Stimulated activated CD4-positive, alpha-beta T cell treated with anti-CD3 and anti-CD28 coated beads, TNF-alpha, amount 100 ng/mL, for 1 hour (primary cell): ENCODE results near the gene NFATC2.
A peak's percentile ranks its signal among the peaks of the same experiment; 100 is the strongest.

Source experiments
- DNase-seq, 3 donors: peaks; one replicate each; pipeline ENCODE4 v3.0.0-alpha.2; 2020; ENCODE audit warnings: low read depth in 3 of 3, low spot score in 1 of 3

NFATC2 gene

DNA sequence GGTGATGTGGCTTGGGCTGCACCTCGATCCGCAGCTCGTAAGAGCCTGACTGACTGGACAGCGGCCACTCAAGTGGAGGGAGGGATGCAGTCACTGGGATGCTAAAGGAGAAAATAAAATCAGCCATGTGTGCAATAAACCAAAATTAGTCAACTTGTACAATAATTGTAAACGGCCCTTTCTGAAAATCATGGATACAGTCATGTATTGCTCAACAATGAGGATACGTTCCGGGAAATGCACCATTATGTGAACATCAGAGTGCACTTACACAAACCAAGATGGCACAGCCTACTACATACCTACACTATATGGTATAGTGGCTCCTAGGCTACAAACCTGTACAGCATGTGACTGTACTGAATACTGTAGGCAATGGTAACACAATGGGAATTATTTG, 25.7 kb downstream of the NFATC2 start:
- no peak for DNase-seq

DNA sequence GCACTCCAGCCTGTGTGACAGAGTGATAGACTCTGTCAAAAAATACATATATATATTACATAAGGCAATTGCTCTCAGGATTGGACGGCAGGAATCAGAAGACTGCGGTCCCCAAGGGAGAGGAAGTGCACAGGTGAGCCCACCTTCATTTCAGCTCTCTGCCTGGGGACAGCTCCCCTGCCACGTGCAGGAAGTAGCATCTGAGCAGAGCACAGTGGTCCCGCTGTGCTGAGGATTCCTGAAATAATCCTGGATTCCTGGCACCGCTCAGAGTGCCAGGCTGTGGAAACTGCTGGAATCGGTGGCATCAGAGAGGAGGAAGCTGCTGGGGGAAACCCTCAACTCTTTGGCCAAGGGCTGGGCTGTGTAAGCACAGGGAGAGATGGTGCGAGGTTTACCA, 27.7 kb downstream of the NFATC2 start:
- DNase-seq = no peak

DNA sequence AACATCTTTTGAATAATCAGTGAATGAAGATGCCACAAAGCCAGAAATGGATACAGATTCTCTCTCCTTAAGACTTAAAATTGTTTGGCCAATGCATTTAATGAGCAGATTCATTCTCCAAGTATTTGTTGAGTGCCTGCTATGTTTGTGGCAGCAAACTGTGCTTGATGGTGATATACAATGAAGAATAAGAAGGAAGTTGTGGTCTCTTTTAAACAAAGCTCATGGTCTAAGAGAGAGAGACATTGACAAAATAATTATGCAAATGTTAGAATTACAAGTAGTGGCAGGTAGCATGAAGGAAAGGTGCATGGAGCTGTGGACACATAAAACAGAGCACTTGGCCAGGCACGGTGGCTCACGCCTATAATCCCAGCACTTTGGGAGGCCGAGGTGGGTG, 28.3 kb downstream of the NFATC2 start:
- no peak for DNase-seq

DNA sequence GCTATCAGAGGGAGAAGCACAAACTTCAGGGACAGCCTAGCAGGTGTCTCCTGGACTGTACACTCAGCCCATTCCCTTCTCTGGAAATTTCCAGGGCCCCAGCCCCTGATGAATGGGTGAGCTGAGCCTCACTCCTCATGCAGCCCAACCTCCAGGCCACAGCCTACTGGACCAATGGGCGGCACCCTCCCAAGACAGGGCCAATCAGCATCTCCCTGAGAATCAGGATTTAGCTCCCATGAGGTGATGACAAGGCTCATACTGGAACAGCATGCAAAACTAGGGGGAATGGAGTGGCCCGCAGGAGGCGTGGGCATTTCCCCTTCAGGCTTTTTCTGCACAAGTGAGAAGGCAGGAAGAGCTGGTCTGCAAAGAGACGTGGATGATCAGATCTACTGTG, 29.0 kb downstream of the NFATC2 start:
- DNase-seq = no peak

DNA sequence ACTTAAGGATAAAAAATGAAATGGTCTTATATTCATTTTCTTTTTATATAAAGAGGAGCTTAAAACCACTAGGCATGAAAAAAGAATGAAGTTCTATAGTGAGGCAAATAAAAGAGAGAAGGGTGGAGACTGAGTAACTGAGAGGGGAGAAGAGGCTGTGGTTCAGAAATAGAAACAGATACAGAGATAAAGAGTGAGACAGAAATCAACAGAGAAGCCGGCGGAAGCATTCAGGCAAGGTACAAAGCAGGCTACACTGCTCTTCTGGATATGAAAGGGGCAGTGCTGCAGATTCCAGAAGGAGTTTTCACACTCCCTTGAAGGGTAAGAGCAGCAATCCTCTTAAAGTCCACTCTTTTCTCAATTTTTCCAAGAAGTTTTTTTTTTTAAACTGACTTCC, 29.9 kb downstream of the NFATC2 start:
- no peak for DNase-seq

DNA sequence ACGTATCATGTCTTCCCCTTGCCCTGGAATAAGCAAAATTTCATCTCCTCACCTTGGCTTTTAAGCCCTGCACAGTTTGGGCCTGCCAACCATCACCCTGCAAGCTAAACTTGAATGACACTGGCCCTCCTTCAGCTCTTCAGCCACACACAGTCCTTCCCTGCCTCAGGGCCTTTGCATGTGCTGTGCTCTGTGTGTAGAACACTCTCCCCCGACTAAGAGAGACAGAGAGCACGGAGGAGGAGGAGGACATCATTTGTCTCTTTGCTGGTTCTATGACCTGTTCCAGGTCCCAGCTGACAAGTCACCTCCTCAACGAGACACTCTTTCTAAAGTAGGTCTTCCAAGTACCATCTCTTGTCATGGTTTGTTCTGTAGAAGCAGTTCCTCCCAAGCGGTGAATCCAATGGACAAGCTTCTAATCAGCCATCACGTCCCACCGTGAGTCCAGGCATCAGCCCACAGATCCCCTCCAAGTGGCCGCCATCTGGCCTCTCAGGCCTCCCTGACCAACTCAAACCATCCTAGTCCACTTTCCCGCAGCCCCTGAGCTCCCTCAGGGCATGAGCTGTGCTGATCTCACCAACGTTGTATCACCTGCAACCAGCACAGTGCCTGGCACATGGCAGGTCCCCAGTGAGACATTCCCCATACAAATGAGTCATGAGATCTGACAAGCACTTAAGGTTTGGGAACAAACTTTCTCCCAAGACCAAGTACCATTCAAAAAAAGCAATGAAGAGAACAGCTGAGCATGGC, 30.5 kb downstream of the NFATC2 start:
- DNase-seq = no peak

DNA sequence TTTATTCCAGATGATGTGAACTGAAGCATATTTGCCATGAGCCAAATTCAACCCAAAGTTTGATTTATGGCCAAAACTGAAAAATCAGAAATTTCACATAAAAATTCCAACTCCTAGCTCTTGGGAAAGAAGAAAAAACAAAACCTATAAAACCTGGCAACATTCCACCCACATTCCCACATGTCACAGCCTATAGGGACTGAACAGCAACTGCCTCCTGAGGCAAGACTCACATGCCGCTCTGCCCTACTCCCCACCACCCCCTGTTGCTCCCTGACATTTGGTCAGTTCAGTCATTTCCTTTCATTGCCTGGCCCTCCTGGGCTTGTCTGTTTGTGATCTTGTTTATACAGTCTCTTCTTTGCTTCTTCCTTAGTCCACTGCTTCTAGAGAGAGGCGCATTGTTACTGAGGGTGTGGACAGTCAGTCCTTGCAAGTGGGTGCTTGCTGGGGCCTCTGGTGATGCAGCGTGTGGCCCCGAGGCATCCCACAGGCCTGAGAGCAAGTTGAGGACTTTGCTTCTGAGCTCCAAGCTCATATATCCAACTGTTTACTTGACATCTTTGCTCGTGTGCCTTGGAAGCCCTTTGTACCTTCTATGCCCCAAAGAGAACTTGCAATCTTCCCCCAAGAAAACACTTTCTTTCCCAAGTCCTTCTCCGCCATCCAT, 31.4 kb downstream of the NFATC2 start:
- no peak for DNase-seq

DNA sequence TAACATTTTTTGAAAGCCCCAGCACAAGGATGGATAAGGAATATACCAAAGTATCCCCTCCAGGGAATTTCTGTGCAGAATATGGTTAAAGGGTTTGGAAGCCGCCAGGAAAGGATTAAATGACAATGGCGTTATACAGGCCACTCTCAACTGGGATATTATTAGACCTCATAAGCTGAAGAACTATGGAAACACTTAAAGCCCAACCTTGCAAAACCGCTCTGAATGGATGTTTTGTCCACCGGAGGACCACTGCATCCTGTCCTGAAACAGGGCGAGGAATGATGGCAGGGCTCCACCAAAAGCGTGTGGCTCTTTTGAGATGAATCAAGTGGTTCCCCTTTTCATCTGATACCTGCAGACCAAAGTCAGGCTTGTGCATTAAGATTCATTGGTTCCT, 32.4 kb downstream of the NFATC2 start:
- no peak for DNase-seq

DNA sequence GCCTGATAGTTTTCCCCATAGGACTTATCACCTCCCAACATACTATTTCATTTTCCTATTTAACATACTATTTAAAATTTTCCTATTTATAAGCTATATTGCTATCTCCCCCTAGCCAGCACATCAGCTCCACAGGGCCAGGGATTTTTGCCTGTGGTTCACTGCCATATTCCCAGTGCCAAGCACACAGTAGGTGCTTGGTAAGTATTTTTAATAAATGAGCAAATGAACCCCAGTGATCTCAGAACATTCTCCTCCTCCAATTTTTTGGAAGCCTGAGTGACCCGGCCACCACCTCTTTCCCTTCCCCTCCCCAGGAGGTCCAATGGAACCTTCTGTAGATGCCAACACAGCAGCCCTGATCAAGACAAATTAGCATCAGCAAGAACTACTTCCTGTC, 33.3 kb downstream of the NFATC2 start:
- no peak for DNase-seq

DNA sequence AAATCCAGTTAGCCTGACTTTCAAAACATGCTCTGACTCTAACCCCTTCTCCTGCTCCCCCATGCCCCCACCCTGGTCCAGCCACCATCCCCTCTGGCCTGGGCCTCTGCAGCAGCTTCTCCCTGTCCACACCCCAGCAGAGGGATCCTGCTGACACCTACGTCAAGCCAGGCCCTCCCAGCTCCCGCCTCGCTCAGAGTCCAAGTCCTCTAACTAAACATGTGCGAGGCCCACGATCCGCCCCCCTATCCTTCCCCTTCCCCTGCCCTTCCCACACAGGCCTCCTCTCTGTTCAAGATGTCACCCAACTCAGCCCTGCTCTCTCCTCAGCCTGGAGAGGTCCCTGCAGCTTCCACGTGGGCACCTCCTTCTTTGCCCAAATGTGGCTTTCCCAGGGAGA, 33.7 kb downstream of the NFATC2 start:
- DNase-seq = no peak

DNA sequence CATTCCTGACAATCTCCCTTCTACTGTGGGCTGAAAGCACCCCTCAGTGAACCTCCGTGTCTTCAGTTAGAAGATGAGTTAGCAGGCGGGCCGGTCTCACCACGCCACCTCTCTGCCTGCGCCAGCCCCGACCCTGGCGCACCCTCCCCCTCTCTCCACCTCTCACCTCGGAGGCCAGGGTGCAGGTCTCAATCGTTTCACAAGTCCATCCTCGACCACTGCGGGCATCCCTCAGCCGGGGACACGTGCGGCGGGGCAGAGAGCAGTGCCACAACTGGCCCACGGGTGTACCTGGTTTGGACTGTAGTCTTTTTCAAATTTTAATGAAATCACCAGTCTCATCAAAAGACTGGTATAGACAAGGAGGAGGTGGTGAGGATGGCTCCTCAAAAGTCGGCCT, 34.4 kb downstream of the NFATC2 start:
- no peak for DNase-seq

DNA sequence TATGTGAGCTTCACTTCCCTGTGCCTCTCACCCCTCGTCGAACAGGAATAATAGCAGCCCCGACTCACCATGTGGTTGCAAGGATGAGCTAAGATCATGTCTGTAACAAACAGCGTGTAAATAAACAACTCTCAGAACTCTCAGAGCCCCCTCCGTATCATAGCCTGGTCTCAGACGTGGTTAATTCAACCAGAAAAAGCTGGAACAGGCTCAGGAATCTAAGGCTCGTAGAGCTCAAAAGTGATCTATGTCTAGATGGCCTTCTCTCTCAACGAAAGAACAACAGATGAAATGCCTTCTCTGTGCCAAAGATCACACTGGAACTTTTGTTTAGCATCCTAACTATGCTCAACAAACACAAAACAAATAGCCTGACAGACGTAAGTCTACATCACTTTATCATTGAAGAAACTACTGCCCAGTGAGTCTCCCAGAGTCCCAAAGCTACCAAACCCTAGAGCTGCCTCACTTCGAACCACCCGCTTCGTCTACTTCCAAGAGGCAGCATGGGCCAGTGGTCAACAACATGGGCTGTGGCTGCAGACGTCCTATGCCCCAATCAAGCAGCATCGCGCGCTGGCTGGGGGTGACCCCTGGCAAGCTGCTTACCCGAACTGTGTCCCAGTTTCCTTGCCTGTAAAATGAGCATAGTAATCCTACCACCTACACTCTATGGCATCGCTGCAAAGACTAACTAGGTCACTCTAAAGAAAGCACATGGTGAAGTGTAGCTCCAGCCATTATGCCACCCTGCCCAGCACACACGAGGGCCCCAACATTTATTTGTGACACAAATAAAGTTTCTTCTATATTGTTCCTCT, 35.1 kb downstream of the NFATC2 start:
- DNase-seq = no peak

DNA sequence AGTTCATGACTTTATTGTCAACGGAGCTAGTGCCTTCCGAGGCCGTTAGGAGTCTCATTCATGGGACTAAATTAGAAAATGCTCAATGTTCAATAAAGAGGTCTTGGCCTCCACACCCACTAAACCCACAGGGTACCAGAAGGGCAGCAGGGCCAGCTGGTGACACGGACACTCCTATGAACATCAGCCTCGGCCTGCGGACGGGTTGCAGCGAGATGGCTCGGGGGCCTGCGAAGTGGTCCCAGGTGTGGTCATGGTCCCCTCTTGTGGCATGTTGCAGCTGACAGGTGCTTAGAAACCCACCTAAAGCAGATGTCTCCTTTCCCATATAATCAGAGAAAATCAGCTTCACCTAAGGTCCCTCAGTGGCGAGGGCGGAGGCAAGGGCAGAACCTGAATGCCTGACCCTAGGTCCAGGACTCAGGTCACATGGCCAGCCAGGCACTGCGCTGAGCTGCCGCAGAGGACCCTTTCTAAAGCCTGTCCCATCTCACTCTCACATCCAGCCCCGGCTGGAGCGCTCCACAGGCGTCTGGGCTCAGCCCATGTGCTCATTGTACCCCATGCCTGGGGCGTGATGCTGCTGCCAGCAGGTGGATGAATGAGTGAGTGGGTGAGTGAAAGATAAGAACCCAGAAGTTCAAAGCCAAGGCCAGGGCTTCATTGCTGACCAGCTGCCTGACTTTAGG, 35.8 kb downstream of the NFATC2 start:
- DNase-seq = no peak

DNA sequence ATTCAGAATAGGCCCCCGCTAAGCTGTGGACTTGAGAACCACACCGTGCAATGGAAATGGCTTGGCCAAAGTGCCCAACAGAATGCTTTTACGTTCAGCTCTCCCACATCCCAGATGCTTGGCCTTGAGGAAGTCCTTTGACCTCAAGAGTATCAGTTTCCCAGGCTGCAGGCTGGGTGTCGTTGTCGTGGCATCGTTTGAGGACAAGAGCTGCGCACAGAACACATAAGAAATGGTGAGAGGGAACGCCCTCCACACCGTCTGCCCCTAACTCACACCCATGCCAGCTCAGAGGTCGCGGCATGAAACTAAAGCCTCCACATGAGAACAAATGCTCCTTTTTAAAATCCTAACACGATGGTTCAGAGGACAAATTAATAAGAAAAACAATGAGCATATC, 37.0 kb downstream of the NFATC2 start:
- no peak for DNase-seq

DNA sequence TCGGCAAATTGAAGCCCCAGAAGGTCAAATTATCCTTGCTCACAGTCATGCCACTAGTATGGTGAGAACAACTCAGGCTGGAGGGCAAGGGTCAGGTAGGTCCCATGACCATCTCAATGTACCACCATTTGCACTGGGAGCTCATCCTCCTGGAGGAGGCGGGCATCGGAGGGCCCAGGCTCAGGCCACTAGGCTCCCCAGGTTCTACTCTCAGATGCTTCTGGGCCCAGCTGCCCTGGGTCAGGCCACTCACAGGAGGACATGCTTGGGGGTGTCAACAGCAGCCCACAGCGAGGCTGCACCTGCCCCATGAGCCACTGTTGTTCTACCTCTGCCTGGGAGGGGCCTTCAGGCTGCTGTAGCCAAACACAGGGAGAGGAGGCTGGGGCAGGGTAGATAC, 39.1 kb downstream of the NFATC2 start:
- DNase-seq = no peak

DNA sequence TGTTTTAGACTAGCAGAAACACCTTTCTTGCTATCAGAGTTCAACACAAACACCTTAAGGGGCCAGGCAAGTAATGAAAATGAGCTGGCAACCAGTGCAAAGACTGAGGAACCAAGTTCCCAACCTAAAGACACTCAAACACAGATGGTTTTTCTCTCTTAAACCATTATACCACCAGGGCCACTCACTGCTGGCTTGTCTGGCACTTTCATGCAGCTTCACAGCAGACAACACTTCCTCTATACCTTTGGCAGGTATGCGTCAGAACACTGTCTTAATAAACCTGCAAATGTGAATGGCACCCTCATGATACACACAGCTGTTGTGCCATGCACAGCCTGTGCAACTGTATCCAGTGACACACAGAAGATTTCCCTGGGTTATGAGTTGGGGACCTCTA, 41.6 kb downstream of the NFATC2 start:
- DNase-seq = no peak

DNA sequence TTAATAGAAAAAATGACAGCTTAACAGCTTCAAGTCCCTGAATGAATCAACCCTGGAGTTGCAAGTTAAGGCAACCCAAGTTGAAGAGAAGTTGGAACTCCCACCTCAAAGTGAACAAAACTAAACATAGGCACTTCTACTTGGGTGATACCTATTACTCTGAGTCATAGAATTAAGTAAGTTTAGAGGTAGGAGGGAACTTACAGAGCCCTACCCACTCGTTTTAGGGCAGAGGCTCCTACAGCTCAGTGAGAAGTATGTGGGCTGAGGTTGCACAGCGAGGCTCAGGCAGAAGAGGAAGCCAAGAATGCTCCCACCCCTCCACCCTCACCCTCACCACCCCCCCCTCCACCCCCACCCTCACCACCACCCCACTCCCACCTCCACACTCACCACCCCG, 42.2 kb downstream of the NFATC2 start:
- DNase-seq = no peak

DNA sequence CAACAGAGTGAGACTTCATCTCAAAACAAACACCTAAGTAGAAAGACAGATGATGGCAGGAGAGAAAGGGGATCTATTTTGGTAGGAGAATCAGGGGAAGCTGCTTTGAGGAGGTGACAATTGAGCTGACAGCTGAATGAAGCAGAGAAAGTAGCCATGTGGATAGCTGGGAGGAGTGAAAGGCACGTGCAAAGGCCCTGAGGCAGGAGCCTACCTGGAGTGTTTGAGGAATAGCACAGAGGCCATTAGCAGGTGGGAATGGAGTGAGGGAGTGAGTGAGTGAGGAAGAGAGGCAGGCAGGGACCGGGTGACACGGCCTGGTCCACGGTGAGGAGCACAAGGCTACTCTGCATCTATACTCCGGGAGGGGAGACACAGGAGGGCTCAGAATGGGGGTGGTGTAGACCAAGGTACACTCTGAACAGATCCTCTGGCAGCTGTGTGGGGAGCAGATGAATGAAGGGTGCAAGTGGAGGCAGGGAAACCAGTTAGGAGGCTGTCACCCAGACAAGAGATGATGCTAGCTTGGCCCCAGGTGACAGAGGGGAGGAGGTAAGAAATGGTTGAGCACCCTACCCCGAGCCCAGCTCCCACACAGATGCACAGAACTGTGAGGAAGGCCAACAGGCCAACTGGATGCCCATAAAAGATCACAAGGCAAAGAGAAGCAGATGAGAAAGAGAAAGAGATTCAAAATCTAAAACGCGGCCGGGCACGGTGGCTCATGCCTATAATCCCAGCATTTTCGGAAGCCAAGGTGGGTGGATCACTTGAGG, 43.6 kb downstream of the NFATC2 start:
- DNase-seq = no peak

DNA sequence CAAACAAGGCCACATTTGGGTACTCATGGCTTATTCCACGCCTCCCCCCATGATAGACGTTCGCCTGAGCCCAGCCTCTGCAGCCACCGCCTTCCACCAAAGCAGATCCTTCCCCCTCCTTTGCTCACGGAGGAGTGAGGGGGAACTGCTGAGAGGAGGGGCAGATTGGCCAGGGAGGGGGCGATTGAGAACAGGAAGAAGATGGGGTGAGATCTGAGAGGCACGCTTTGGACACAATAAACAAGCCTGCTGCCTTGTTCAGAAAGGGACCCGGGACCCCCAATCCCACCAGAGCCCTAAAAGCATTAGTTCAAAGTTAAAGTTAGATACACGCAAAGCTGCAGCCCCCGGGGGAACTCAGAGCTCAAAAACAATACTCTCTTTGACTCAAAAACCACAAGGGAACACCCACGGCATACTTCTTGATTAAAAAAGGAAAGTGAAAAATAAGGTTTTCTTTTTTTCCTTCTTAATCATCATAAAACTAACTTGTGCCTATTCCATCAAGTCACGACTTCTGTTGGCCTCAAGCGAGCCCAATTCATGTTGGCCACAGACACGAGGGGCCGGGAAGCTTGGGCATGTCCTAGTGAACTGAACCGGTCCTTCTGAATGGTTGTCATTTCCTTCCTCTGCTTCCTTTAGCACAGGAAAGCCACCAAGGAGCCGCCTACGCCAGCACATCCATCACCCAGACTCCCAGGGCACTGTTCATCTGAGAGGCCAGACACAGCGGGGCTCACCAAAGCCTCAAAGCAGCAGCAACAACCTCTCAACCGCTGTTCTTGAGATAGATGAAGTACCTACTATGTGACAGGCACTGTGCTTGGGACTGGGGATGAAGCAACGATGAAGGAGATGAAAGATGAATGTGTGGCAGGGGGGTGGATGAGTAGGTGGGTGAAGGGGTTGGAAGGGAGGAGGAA, 44.7 kb downstream of the NFATC2 start:
- peak in 1 of 3 donors; percentile 35 for DNase-seq

DNA sequence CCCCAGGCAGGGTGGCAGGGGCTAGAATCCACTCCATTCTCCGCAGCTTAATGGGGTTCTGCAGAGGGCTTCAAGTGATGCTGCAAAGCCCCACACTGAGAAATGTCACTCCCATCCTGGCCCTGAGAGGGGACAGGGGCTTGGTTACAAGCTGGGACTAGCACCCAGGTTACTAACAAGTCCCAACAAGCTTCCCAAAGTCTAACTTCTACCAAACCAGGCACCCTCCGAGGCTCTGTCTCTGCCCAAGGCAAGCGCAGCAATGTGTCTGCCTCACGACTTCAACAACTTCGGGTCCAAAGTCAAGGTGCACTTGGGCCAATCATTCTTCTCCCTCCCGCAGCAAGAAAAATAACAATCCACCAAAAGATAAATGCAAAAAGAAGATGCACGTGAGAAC, 45.6 kb downstream of the NFATC2 start:
- DNase-seq = no peak
